CD4-positive, alpha-beta T cell treated with Interleukin-6 at 100 ng/mL for 8 hours (primary cell): ENCODE results near the gene UHRF2.
A peak's percentile ranks its signal among the peaks of the same experiment; 100 is the strongest.
"Not testable (repeated sequence)": the region's sequence is repeated elsewhere in the genome, so short reads cannot be mapped to it uniquely, and the experiment has no call there.

Source experiments
- DNase-seq: peaks from one replicate; pipeline ENCODE4 v3.0.0-alpha.2; 2020; ENCODE audit warnings: mixed read lengths, low spot score

Gene UHRF2

GRCh38 chr9:6412487-6413364, at the start of gene UHRF2:
Gene UHRF2 (plus strand): TSS chr9:6413199. CDS start chr9:6413491, 292 bp downstream.
- DNase-seq: peak; percentile 99

- no peak for DNase-seq
These were observed 45.7 kb upstream of the UHRF2 start for GRCh38 chr9:6367128-6367890.

GRCh38 chr9:6368831-6369230, 44.2 kb upstream of the UHRF2 start:
- DNase-seq: no peak

GRCh38 chr9:6381477-6382012, 31.5 kb upstream of the UHRF2 start:
- not testable (repeated sequence) for DNase-seq

GRCh38 chr9:6382681-6383080, 30.3 kb upstream of the UHRF2 start:
- no peak for DNase-seq

GRCh38 chr9:6383551-6384225, 29.3 kb upstream of the UHRF2 start:
- DNase-seq: no peak

GRCh38 chr9:6384732-6385131, 28.3 kb upstream of the UHRF2 start:
- no peak for DNase-seq

GRCh38 chr9:6399071-6399470, 13.9 kb upstream of the UHRF2 start:
- DNase-seq: no peak

- no peak for DNase-seq
These were observed 7.6 kb upstream of the UHRF2 start for GRCh38 chr9:6405371-6405770.

GRCh38 chr9:6407778-6408177, 5.2 kb upstream of the UHRF2 start:
- no peak for DNase-seq

GRCh38 chr9:6408320-6408719, 4.7 kb upstream of the UHRF2 start:
- DNase-seq: no peak

GRCh38 chr9:6409811-6410210, 3.2 kb upstream of the UHRF2 start:
- DNase-seq: no peak

GRCh38 chr9:6410633-6411032, 2.4 kb upstream of the UHRF2 start:
- DNase-seq: no peak

- DNase-seq: peak; percentile 42
These were observed 607 bp downstream of the UHRF2 start for GRCh38 chr9:6413365-6414246.

- DNase-seq: no peak
These were observed 1.2 kb downstream of the UHRF2 start for GRCh38 chr9:6414247-6414641.

GRCh38 chr9:6415266-6415665, 2.3 kb downstream of the UHRF2 start:
- DNase-seq: no peak

- no peak for DNase-seq
These were observed 4.2 kb downstream of the UHRF2 start for GRCh38 chr9:6417186-6417585.

GRCh38 chr9:6418764-6419163, 5.8 kb downstream of the UHRF2 start:
- no peak for DNase-seq

GRCh38 chr9:6424940-6425339, 11.9 kb downstream of the UHRF2 start:
- DNase-seq: no peak

GRCh38 chr9:6426117-6426516, 13.1 kb downstream of the UHRF2 start:
- DNase-seq: no peak
